ENCODE results near the gene SPZ1. TPM values are rescaled to one million over a fixed set of nuclear protein-coding genes. Genes with fewer than 3 reads are reported as not detected.
"Not testable (repeated sequence)": the region's sequence is repeated elsewhere in the genome, so short reads cannot be mapped to it uniquely, and the experiment has no call there.

Gene SPZ1
- total RNA-seq, 4 donors from 2014 or later, result not detected

GRCh38 chr5:80296121-80296520 is 23.7 kb upstream of the SPZ1 start:
- H3K9me3 ChIP-seq, result no peaks in the 10 kb centered on the region
- no peaks in the 10 kb centered on the region for H3K27me3 ChIP-seq
- no peaks in the 10 kb centered on the region for H3K4me1 ChIP-seq
- no peak overlapping the region for H3K4me3 ChIP-seq
- TF ChIP-seq POLR2AphosphoS5 (IDR thresholded peaks at IDR 0.05) (no peak), POLR2A (IDR thresholded peaks at IDR 0.05) (no peak), EP300 (IDR thresholded peaks at IDR 0.05) (no peak), CTCF (IDR thresholded peaks at IDR 0.05) (no peak)
- H3K27ac ChIP-seq, result no peak overlapping the region
- 39% methylated on average over 6 of the region's 6 CpGs for WGBS
- no peak for DNase-seq (ENCODE audit: low spot score in 2 of 2)
- no peaks in the 10 kb centered on the region for H3K36me3 ChIP-seq

GRCh38 chr5:80299601-80300000 is 20.2 kb upstream of the SPZ1 start:
- 88% methylated on average over 8 of the region's 8 CpGs for WGBS

DNA sequence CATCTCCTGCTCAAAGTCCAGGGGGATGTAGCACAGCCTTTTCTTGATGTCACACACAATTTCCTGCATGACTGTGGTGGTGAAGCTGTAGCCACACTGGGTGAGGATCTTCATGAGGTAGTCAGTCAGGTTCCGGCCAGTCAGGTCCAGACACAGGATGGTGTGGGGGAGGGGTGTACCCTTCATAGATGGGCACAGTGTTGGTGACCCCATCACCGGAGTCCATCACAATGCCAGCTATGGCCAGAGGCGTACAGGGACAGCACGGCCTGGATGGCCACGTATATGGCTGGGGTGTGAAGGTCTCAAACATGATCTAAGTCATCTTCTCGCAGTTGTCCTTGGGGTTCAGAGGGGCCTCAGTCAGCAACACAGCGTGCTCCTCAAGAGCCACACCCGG is 19.7 kb upstream of the SPZ1 start:
- Histone ChIP-seq H3K27me3 (no peaks in the 10 kb centered on the region), H3K4me1 (no peaks in the 10 kb centered on the region), H3K9me3 (no peaks in the 10 kb centered on the region), H3K36me3 (no peaks in the 10 kb centered on the region), H3K4me3 (no peak overlapping the region), H3K27ac (no peak overlapping the region)
- WGBS, result 93% methylated on average over 2 of the region's 8 CpGs
- no peak for TF ChIP-seq CTCF (IDR thresholded peaks at IDR 0.05)
- no peak for TF ChIP-seq POLR2AphosphoS5 (IDR thresholded peaks at IDR 0.05)
- TF ChIP-seq EP300 (IDR thresholded peaks at IDR 0.05), result no peak
- no peak for TF ChIP-seq POLR2A (IDR thresholded peaks at IDR 0.05)
- DNase-seq (ENCODE audit: low spot score in 2 of 2), result peak in 1 of 2 donors; percentile 66

More at GRCh38 chr5:80299601-80300000, 20.2 kb upstream of the SPZ1 start:
- no peak overlapping the region for H3K4me3 ChIP-seq
- no peaks in the 10 kb centered on the region for H3K9me3 ChIP-seq
- no peak for TF ChIP-seq EP300 (IDR thresholded peaks at IDR 0.05)
- no peak for TF ChIP-seq POLR2AphosphoS5 (IDR thresholded peaks at IDR 0.05)
- TF ChIP-seq POLR2A (IDR thresholded peaks at IDR 0.05), result no peak
- no peaks in the 10 kb centered on the region for H3K36me3 ChIP-seq
- no peaks in the 10 kb centered on the region for H3K4me1 ChIP-seq
- peak in 1 of 2 donors; percentile 65 for DNase-seq (ENCODE audit: low spot score in 2 of 2)
- no peaks in the 10 kb centered on the region for H3K27me3 ChIP-seq
- H3K27ac ChIP-seq, result no peak overlapping the region

- H3K27me3 ChIP-seq, H3K27ac ChIP-seq, H3K4me3 ChIP-seq, H3K9me3 ChIP-seq, H3K36me3 ChIP-seq, H3K4me1 ChIP-seq: not testable (repeated sequence)
- peak in 1 of 2 donors; percentile 60 for DNase-seq (ENCODE audit: low spot score in 2 of 2)
- WGBS, result 99% methylated on average over 12 of the region's 27 CpGs
These were observed 19.0 kb upstream of the SPZ1 start for GRCh38 chr5:80300796-80301195.

DNA sequence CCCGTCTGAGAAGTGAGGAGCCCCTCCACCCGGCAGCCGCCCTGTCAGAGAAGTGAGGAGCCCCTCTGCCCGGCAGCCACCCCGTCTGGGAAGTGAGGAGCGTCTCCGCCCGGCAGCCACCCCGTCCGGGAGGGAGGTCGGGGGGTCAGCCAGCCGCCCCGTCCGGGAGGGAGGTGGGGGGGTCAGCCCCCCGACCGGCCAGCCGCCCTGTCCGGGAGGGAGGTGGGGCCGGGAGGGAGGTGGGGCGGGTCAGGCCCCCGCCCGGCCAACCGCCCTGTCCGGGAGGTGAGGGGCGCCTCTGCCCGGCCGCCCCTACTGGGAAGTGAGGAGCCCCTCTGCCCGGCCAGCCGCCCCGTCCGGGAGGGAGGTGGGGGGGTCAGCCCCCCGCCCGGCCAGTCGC is 18.5 kb upstream of the SPZ1 start:
- WGBS, result no CpG with 5 or more reads among the region's 34 CpGs
- not testable (repeated sequence) for H3K27ac ChIP-seq; DNase-seq (ENCODE audit: low spot score in 2 of 2); H3K4me3 ChIP-seq; H3K4me1 ChIP-seq; H3K9me3 ChIP-seq; H3K27me3 ChIP-seq; H3K36me3 ChIP-seq

GRCh38 chr5:80302636-80303035 is 17.2 kb upstream of the SPZ1 start:
- no peaks in the 10 kb centered on the region for H3K4me1 ChIP-seq
- H3K36me3 ChIP-seq, result no peaks in the 10 kb centered on the region
- WGBS, result 91% methylated on average over 11 of the region's 11 CpGs
- DNase-seq (ENCODE audit: low spot score in 2 of 2), result peak in 1 of 2 donors; percentile 37
- no peak overlapping the region for H3K27ac ChIP-seq
- TF ChIP-seq CTCF (IDR thresholded peaks at IDR 0.05), result no peak
- TF ChIP-seq POLR2AphosphoS5 (IDR thresholded peaks at IDR 0.05), result no peak
- no peak for TF ChIP-seq POLR2A (IDR thresholded peaks at IDR 0.05)
- no peak for TF ChIP-seq EP300 (IDR thresholded peaks at IDR 0.05)
- no peaks in the 10 kb centered on the region for H3K9me3 ChIP-seq
- no peaks in the 10 kb centered on the region for H3K27me3 ChIP-seq
- H3K4me3 ChIP-seq, result no peak overlapping the region

- Histone ChIP-seq H3K9me3 (no peaks in the 10 kb centered on the region), H3K27me3 (no peaks in the 10 kb centered on the region), H3K4me1 (no peaks in the 10 kb centered on the region), H3K27ac (no peak overlapping the region), H3K36me3 (no peaks in the 10 kb centered on the region), H3K4me3 (no peak overlapping the region)
- DNase-seq (ENCODE audit: low spot score in 2 of 2), result no peak
- WGBS, result 76% methylated on average over 11 of the region's 11 CpGs
- TF ChIP-seq POLR2AphosphoS5 (IDR thresholded peaks at IDR 0.05), result no peak
- no peak for TF ChIP-seq EP300 (IDR thresholded peaks at IDR 0.05)
- no peak for TF ChIP-seq POLR2A (IDR thresholded peaks at IDR 0.05)
- no peak for TF ChIP-seq CTCF (IDR thresholded peaks at IDR 0.05)
These were observed 11.3 kb upstream of the SPZ1 start for GRCh38 chr5:80308526-80308925.
